Neuronal stem cell (in vitro differentiated cells): ENCODE measurements around the gene PEX13.

ENCODE experiments used
- DNase-seq: peaks from one replicate; pipeline ENCODE4 v3.0.0-alpha.2; 2013; ENCODE audit warnings: low spot score
- H2AFZ ChIP-seq: one replicate; pipeline ENCODE4 v1.6.1; 2013; ENCODE audit warnings: mild to moderate bottlenecking, low read length, inconsistent platforms
- H2AK5ac ChIP-seq: 2 replicates; pipeline ENCODE4 v1.6.1; 2013; ENCODE audit warnings: low read depth, mild to moderate bottlenecking, inconsistent platforms, low read length, moderate library complexity, mixed read lengths
- H2BK120ac ChIP-seq: 2 replicates; pipeline ENCODE4 v1.6.1; 2013; ENCODE audit warnings: low read depth, mild to moderate bottlenecking, inconsistent platforms, low read length, moderate library complexity, mixed read lengths
- H2BK12ac ChIP-seq: one replicate; pipeline ENCODE4 v1.6.1; 2013; ENCODE audit warnings: low read length, inconsistent platforms
- H2BK15ac ChIP-seq: 2 replicates; pipeline ENCODE4 v1.6.1; 2013; ENCODE audit warnings: mild to moderate bottlenecking, low read length, inconsistent platforms, mixed read lengths
- H2BK5ac ChIP-seq: one replicate; pipeline ENCODE4 v1.6.1; 2013; ENCODE audit warnings: inconsistent platforms, mild to moderate bottlenecking, low read length, moderate library complexity
- H3K14ac ChIP-seq: one replicate; pipeline ENCODE4 v1.6.1; 2013; ENCODE audit warnings: low read length, inconsistent platforms
- H3K18ac ChIP-seq: 2 replicates; pipeline ENCODE4 v1.6.1; 2013; ENCODE audit warnings: low read length, inconsistent platforms
- H3K23ac ChIP-seq: 2 replicates; pipeline ENCODE4 v1.6.1; 2013; ENCODE audit warnings: low read depth, mild to moderate bottlenecking, mixed read lengths, low read length, inconsistent platforms; ENCODE audit not compliant: poor library complexity
- H3K27ac ChIP-seq: replicated peaks from 3 replicates; pipeline ENCODE4 v1.5.1; 2013; ENCODE audit warnings: low read length, inconsistent platforms
- H3K27me3 ChIP-seq, 3 experiments: 2 replicates each; pipeline ENCODE4 v1.6.1; 2013; ENCODE audit warnings: low read length in 3 of 3, mild to moderate bottlenecking in 2 of 3, inconsistent platforms in 1 of 3, low read depth in 1 of 3, mixed read lengths in 1 of 3, moderate library complexity in 1 of 3; ENCODE audit not compliant: control insufficient read depth in 3 of 3, insufficient read depth in 3 of 3
- H3K36me3 ChIP-seq, 2 donors: replicated peaks in 1 of 2; 2 replicates each; pipeline ENCODE4 v1.6.1; 2013; ENCODE audit warnings: low read length in 2 of 2; ENCODE audit not compliant: control insufficient read depth in 2 of 2, insufficient read depth in 2 of 2
- H3K4ac ChIP-seq: 2 replicates; pipeline ENCODE4 v1.6.1; 2013; ENCODE audit warnings: inconsistent platforms, mild to moderate bottlenecking, low read length, moderate library complexity
- H3K4me1 ChIP-seq, 2 donors: 1 replicate in 1 of 2; 2 replicates in 1 of 2; pipeline ENCODE4 v1.6.1; 2013; ENCODE audit warnings: low read length in 2 of 2, low read depth in 1 of 2; ENCODE audit not compliant: control insufficient read depth in 2 of 2, insufficient read depth in 1 of 2
- H3K4me2 ChIP-seq: one replicate; pipeline ENCODE4 v1.6.1; 2013; ENCODE audit warnings: mild to moderate bottlenecking, low read length, inconsistent platforms; ENCODE audit not compliant: insufficient read depth, poor library complexity, severe bottlenecking
- H3K4me3 ChIP-seq, 2 donors: 2 replicates each; pipeline ENCODE4 v1.5.1; 2013; ENCODE audit warnings: low read length in 2 of 2, mild to moderate bottlenecking in 2 of 2, inconsistent platforms in 1 of 2, moderate library complexity in 1 of 2
- H3K79me1 ChIP-seq: one replicate; pipeline ENCODE4 v1.6.1; 2013; ENCODE audit warnings: low read depth, mild to moderate bottlenecking, inconsistent platforms, low read length, moderate library complexity
- H3K9ac ChIP-seq: one replicate; pipeline ENCODE4 v1.6.1; 2013; ENCODE audit warnings: mild to moderate bottlenecking, low read depth, low read length, inconsistent platforms; ENCODE audit not compliant: poor library complexity
- H3K9me3 ChIP-seq, 2 donors: replicated peaks in 1 of 2; 2 replicates each; pipeline versions ENCODE3 to v1.6.1; 2013; ENCODE audit warnings: low read length in 2 of 2, mild to moderate bottlenecking in 2 of 2, inconsistent platforms in 1 of 2, low read depth in 1 of 2, mixed read lengths in 1 of 2, moderate library complexity in 1 of 2; ENCODE audit not compliant: control insufficient read depth in 2 of 2, insufficient read depth in 1 of 2
- H4K8ac ChIP-seq: one replicate; pipeline ENCODE4 v1.6.1; 2013; ENCODE audit warnings: low read depth, mild to moderate bottlenecking, inconsistent platforms, low read length, moderate library complexity
- H4K91ac ChIP-seq: one replicate; pipeline ENCODE4 v1.6.1; 2013; ENCODE audit warnings: low read length, low read depth, mild to moderate bottlenecking, inconsistent platforms; ENCODE audit not compliant: poor library complexity
- WGBS, 2 donors: extraction: QIAGEN DNeasy Blood & Tissue Kit; methylation state at CpG; one replicate each; pipeline ENCODE4 v1.1.7; 2013; ENCODE audit warnings: missing lambda C conversion rate in 2 of 2, mixed read lengths in 1 of 2; ENCODE audit not compliant: insufficient read length in 2 of 2, insufficient replicate concordance in 1 of 2; ENCODE audit errors: extremely low coverage in 2 of 2; 5-methylcytosine and 5-hydroxymethylcytosine counted together

Gene PEX13

GRCh38 chr2:61013382-61013781, 4.1 kb upstream of the PEX13 start:
- H3K27me3 ChIP-seq: no peaks in the 10 kb centered on the region
- no CpG with 5 or more reads among the region's 3 CpGs for WGBS, 2 donors
- no peak overlapping the region for H3K4me3 ChIP-seq
- H4K91ac ChIP-seq: no peak overlapping the region
- no peak overlapping the region for H3K9ac ChIP-seq
- no peak overlapping the region for H2AFZ ChIP-seq
- no peak for DNase-seq
- H3K4me2 ChIP-seq: no peak overlapping the region
- no peak overlapping the region for H2BK5ac ChIP-seq
- no peak overlapping the region for H2AK5ac ChIP-seq
- no peak overlapping the region for H3K27ac ChIP-seq
- H2BK120ac ChIP-seq: no peak overlapping the region
- H3K79me1 ChIP-seq: no peaks in the 10 kb centered on the region
- no peak overlapping the region for H3K14ac ChIP-seq
- H4K8ac ChIP-seq: no peak overlapping the region
- H3K18ac ChIP-seq: no peak overlapping the region
- no peak overlapping the region for H2BK12ac ChIP-seq
- no peak overlapping the region for H2BK15ac ChIP-seq
- peaks cover 0 to 2% of the 10 kb centered on the region in 2 donors for H3K4me1 ChIP-seq
- H3K36me3 ChIP-seq: no peaks in the 10 kb centered on the region
- H3K9me3 ChIP-seq: no peaks in the 10 kb centered on the region
- no peak overlapping the region for H3K4ac ChIP-seq
- H3K23ac ChIP-seq: no peak overlapping the region

- Histone ChIP-seq H2BK5ac (no peak overlapping the region), H3K4me2 (no peak overlapping the region), H3K79me1 (no peaks in the 10 kb centered on the region), H2AK5ac (no peak overlapping the region), H3K18ac (no peak overlapping the region), H3K9ac (no peak overlapping the region), H3K36me3 (no peaks in the 10 kb centered on the region), H3K23ac (no peak overlapping the region), H2BK12ac (no peak overlapping the region), H3K9me3 (no peaks in the 10 kb centered on the region), H4K8ac (no peak overlapping the region), H4K91ac (no peak overlapping the region), H3K4me3 (no peak overlapping the region), H3K4me1 (peaks cover 0 to 2% of the 10 kb centered on the region in 2 donors), H2AFZ (no peak overlapping the region), H3K4ac (no peak overlapping the region), H3K14ac (no peak overlapping the region), H3K27me3 (no peaks in the 10 kb centered on the region), H2BK120ac (no peak overlapping the region), H2BK15ac (no peak overlapping the region), H3K27ac (no peak overlapping the region)
- no CpG with 5 or more reads among the region's 3 CpGs for WGBS, 2 donors
- no peak for DNase-seq
Measured at GRCh38 chr2:61014763-61015162, 2.8 kb upstream of the PEX13 start.

GRCh38 chr2:61015976-61016375, 1.5 kb upstream of the PEX13 start:
- Histone ChIP-seq H4K8ac (no peak overlapping the region), H3K18ac (no peak overlapping the region), H3K27me3 (no peaks in the 10 kb centered on the region), H2BK5ac (no peak overlapping the region), H3K9ac (no peak overlapping the region), H2BK12ac (no peak overlapping the region), H3K4ac (no peak overlapping the region), H3K36me3 (peaks cover under 1 to 8% of the 10 kb centered on the region in 2 donors), H3K14ac (no peak overlapping the region), H2AK5ac (no peak overlapping the region), H4K91ac (no peak overlapping the region), H3K4me3 (peak overlapping the region in 1 of 2 donors; percentile 80), H3K4me1 (peaks cover 0 to 2% of the 10 kb centered on the region in 2 donors), H2AFZ (no peak overlapping the region), H3K23ac (no peak overlapping the region), H3K9me3 (no peaks in the 10 kb centered on the region), H2BK120ac (no peak overlapping the region), H3K79me1 (peaks cover 2% of the 10 kb centered on the region), H3K4me2 (no peak overlapping the region), H2BK15ac (no peak overlapping the region), H3K27ac (no peak overlapping the region)
- no peak for DNase-seq
- no CpG with 5 or more reads among the region's 2 CpGs for WGBS, 2 donors

- no peak overlapping the region for H2BK5ac ChIP-seq
- H3K23ac ChIP-seq: peak overlapping the region; percentile 81
- H4K91ac ChIP-seq: no peak overlapping the region
- H2BK120ac ChIP-seq: no peak overlapping the region
- peak overlapping the region; percentile 74 for H3K9ac ChIP-seq
- H3K79me1 ChIP-seq: peaks cover 6% of the 10 kb centered on the region
- H2BK12ac ChIP-seq: no peak overlapping the region
- H2AK5ac ChIP-seq: no peak overlapping the region
- no peak overlapping the region for H3K4ac ChIP-seq
- DNase-seq: no peak
- peak overlapping the region; percentile 89 for H2AFZ ChIP-seq
- H3K36me3 ChIP-seq: peaks cover 4 to 13% of the 10 kb centered on the region in 2 donors
- no CpG with 5 or more reads among the region's 16 CpGs for WGBS, 2 donors
- H3K4me3 ChIP-seq: peak overlapping the region; percentile 80 to 90
- peak overlapping the region; percentile 95 for H3K27ac ChIP-seq
- H4K8ac ChIP-seq: no peak overlapping the region
- peak overlapping the region; percentile 31 for H3K14ac ChIP-seq
- H2BK15ac ChIP-seq: no peak overlapping the region
- peaks cover 0 to 2% of the 10 kb centered on the region in 2 donors for H3K4me1 ChIP-seq
- peak overlapping the region; percentile 85 for H3K18ac ChIP-seq
- peak overlapping the region; percentile 94 for H3K4me2 ChIP-seq
- no peaks in the 10 kb centered on the region for H3K9me3 ChIP-seq
- H3K27me3 ChIP-seq: no peaks in the 10 kb centered on the region
Measured at GRCh38 chr2:61016392-61017002, 1.0 kb upstream of the PEX13 start.
